BLaER1 treated with 17β-estradiol and CSF1 and Interleukin-3, amounts not matched to agents 10 nM and 100 nM (cell line): ENCODE data around the gene KLF15.

ENCODE experiments used
- H3K27ac ChIP-seq, 11 experiments: shearing (Covaris generic); formaldehyde crosslinking; 2 replicates each; pipeline ENCODE4 v1.8.1; 2022
- H3K27me3 ChIP-seq, 11 experiments: shearing (Covaris generic); formaldehyde crosslinking; 2 replicates each; pipeline ENCODE4 v1.8.1; 2022
- H3K36me3 ChIP-seq, 11 experiments: shearing (Covaris generic); formaldehyde crosslinking; 2 replicates each; pipeline ENCODE4 v1.8.1; 2022
- H3K4me1 ChIP-seq, 10 experiments: shearing (Covaris generic); formaldehyde crosslinking; 2 replicates each; pipeline ENCODE4 v1.8.1; 2022
- H3K4me2 ChIP-seq, 11 experiments: shearing (Covaris generic); formaldehyde crosslinking; 2 replicates each; pipeline ENCODE4 v1.8.1; 2022
- H3K4me3 ChIP-seq, 10 experiments: shearing (Covaris generic); formaldehyde crosslinking; 2 replicates each; pipeline ENCODE4 v1.8.1; 2022
- H3K9ac ChIP-seq, 11 experiments: shearing (Covaris generic); formaldehyde crosslinking; 2 replicates each; pipeline ENCODE4 v1.8.1; 2022
- H3K9me3 ChIP-seq, 11 experiments: shearing (Covaris generic); formaldehyde crosslinking; replicated peaks in 1 of 11; 2 replicates each; pipeline ENCODE4 v1.8.1; 2022
- H4K20me1 ChIP-seq, 11 experiments: shearing (Covaris generic); formaldehyde crosslinking; 2 replicates each; pipeline ENCODE4 v1.8.1; 2022
- Cebpa-rat ChIP-seq, 11 experiments: shearing (Covaris generic); IDR thresholded peaks; 2 replicates each; pipeline ENCODE4 v1.8.1; 2022

KLF15 gene

DNA sequence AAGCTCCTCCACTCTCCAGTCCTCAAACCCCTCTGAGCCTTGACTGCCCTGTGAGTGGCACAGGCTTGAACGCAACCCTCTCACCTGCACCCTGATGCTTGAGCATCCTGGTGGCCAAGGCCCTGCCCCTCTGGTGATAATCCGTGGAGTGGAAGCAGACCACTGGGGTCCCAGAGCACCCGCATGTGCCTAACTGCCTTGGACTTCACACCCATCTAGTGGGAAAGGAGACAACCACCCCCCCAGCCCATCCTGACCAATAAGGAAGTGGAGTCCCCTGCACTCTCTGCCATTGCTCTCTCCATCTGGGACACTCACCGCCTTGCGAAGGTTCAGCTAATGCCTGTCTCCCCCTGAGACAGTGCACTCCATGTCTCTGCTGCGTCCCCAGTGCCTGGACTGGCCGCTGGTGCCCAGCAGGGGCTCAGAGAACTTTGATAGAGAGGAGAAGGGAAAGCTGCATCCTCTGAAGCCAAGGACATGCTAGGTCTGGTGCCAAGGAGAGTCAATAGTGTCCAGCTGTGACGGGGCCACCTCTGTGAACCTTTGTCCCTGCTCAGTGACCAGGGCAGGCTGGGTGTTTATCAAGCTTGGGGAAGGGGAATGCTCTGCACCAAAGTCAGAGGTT lies 3.4 kb downstream of the KLF15 start:
- TF ChIP-seq Cebpa-rat (IDR thresholded peaks at IDR 0.05) = no peak
- Histone ChIP-seq H3K4me2 (no peak overlapping the region), H3K4me1 (peaks cover 14 to 34% (median 20%) of the 10 kb centered on the region in 10 experiments)

DNA sequence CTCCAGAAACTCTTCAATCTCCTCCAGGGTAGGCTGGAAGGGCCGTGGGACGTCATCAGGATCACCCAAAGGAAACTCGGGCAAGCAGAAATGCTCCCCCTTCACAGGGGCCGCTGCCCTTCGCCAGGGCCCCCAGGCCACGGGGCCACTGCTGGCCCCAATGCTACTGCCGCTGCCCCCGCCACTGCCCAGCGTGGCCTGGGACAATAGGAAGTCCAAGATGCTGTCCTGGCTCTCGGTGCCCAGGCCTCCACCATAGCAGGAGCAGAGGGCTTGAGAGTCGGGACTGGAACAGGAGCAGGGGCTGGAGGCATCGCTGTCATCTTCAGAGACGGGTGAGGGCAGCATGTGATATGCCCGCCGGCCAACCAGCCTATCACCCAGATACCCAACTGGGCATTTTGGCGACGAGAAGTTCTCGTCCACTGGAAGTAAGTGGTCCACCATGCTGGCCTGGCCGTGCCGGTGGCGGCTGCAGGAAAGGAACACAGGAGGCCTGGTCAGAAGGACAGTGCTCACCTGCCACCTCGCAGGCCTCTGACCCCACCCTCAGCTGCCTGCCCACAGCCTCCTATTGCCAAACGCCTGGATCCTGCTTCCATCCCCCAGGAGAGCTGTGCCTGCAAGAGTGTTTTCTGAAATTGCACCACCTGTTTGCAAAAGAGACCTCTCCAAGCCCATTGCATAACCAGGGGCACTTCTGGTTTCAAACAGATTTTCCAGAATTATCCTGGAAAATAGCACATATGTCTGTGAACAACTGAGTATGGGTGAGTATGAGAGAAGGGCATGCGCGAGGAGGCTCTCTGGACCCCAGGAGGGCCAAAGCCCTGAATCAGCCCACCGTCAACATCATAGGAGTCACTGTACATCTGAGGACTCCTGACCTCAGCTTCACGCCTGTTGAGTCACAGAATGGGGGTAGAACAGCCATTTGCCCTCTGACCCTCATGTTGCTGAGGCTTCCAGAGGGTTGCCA lies 4.4 kb downstream of the KLF15 start:
- Histone ChIP-seq H4K20me1 (peaks cover 0 to 43% (median 7%) of the 10 kb centered on the region in 11 experiments; a peak in 10 of 22 replicates), H3K9me3 (no peaks in the 10 kb centered on the region), H3K4me3 (no peak overlapping the region), H3K9ac (no peak overlapping the region), H3K27me3 (peaks cover 33 to 43% (median 42%) of the 10 kb centered on the region in 11 experiments), H3K36me3 (no peaks in the 10 kb centered on the region), H3K4me1 (peaks cover 14 to 31% (median 19%) of the 10 kb centered on the region in 10 experiments), H3K4me2 (no peak overlapping the region), H3K27ac (no peak overlapping the region)
- no peak for TF ChIP-seq Cebpa-rat (IDR thresholded peaks at IDR 0.05)

More for the DNA sequence above, 3.4 kb downstream of the KLF15 start:
- no peaks in the 10 kb centered on the region for H3K9me3 ChIP-seq
- H3K4me3 ChIP-seq = no peak overlapping the region
- H3K36me3 ChIP-seq = no peaks in the 10 kb centered on the region
- H3K9ac ChIP-seq = no peak overlapping the region
- no peak overlapping the region for H3K27ac ChIP-seq
- peaks cover 0 to 50% (median 7%) of the 10 kb centered on the region in 11 experiments; a peak in 10 of 22 replicates for H4K20me1 ChIP-seq
- peaks cover 44 to 54% (median 52%) of the 10 kb centered on the region in 11 experiments for H3K27me3 ChIP-seq

DNA sequence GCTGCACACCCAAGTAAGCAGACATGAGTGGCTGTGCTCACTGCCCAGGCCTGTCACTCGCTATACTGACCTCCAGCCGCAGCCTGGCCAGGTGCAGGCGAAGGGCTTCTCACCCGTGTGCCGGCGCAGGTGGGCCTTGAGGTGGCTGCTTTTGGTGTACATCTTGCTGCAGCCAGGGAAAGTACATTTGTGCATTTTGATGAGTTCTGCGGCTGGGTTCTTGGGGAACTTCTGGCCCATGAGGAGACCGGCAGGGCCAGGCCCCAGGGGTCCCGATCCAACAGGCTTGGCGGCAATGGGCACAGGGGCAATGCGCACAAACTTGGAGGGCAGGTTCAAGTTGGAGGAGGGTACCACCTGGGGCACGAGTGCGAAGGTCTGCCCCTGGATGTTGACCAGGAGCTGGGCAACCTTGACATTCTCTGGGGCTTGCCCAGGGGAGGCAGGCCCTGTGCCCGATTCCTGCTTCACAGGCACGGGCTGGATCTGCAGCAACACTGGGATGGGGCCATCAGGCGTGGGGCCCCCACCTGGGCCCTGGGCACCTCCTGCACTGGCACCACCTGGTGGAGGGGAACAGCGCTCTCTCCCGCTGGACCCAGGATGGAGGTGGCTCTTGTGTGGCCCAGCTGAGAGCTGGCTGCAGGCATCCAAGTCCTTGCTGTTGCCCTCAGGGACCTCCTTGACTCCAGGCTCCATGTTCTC lies 5.3 kb downstream of the KLF15 start:
- Histone ChIP-seq H3K9ac (no peak overlapping the region), H3K36me3 (no peaks in the 10 kb centered on the region), H3K4me2 (no peak overlapping the region), H4K20me1 (peaks cover 0 to 43% (median 7%) of the 10 kb centered on the region in 11 experiments; a peak in 10 of 22 replicates), H3K27ac (no peak overlapping the region), H3K9me3 (no peaks in the 10 kb centered on the region), H3K4me1 (peaks cover 12 to 26% (median 14%) of the 10 kb centered on the region in 10 experiments), H3K27me3 (peaks cover 27 to 35% (median 35%) of the 10 kb centered on the region in 11 experiments), H3K4me3 (no peak overlapping the region)
- TF ChIP-seq Cebpa-rat (IDR thresholded peaks at IDR 0.05) = no peak

DNA sequence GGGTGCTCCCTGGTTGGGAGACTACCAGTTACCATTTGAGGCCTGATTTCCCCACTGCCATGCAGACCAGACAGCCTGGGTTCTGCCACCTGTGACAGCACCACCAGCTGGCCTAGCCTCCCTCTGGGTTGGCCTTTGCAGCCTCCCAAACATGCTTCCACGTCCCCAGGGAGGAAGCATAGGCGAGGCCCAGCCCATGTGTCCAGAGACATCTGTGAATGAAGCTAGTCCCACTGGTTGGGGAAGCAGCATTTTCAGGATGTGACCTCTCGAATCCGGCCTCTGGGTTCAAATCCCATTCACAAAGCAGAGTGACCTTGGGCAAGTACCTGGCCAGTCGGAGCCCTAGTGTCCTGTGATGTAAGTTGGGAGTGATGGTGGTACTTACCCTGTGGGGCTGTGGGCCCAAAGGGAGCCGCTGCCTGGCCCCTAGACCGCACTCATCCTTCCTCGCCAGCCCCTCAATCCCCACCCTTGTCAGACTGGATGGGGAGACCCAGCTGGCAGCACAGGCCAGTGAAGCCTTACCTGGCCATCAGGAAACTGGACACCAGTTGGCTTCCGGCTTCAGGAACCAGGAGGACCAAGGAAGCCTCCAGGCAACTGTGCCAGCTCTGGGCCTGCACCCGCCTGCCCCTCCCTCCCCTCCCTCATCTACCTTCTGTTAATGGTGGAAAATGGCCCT lies 6.0 kb downstream of the KLF15 start:
- H3K9me3 ChIP-seq = no peaks in the 10 kb centered on the region
- peaks cover 20 to 28% (median 28%) of the 10 kb centered on the region in 11 experiments for H3K27me3 ChIP-seq
- peak overlapping the region in 1 of 11 experiments; percentile 7; a peak in 2 of 22 replicates for H3K4me2 ChIP-seq
- peaks cover 5 to 19% (median 7%) of the 10 kb centered on the region in 10 experiments; a peak in 19 of 20 replicates for H3K4me1 ChIP-seq
- no peak overlapping the region for H3K9ac ChIP-seq
- H3K4me3 ChIP-seq = no peak overlapping the region
- H4K20me1 ChIP-seq = peaks cover 0 to 43% (median 4%) of the 10 kb centered on the region in 11 experiments; a peak in 10 of 22 replicates
- H3K36me3 ChIP-seq = no peaks in the 10 kb centered on the region
- no peak for TF ChIP-seq Cebpa-rat (IDR thresholded peaks at IDR 0.05)
- no peak overlapping the region for H3K27ac ChIP-seq

DNA sequence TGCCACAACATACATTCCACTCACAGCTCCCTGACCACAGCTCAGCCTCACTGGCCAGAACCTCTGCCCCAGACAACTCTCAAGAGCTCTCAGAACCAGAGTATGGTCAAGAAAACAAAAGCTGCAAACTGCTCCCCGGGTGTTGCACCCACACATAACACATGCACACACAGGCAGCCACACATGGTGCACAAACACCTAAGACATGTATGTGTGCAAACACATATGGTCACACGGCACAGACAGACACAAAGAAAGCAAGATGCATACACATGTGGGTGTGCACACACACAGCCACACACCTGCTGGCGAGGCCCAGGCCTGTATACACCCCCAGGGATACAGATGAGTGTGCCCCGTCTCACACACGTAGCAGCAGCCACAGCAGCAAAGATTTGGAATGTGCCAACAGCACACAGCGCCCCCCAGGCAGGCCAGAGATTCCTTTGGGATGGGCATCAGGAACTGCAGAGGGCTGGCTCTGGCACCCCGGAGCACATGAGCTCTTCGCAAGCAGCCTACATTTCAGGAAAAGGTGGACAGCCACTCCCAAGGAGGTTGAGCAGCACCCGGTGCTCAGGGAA lies 6.6 kb downstream of the KLF15 start:
- Histone ChIP-seq H3K9me3 (no peaks in the 10 kb centered on the region), H3K36me3 (no peaks in the 10 kb centered on the region), H3K9ac (no peak overlapping the region), H3K4me1 (peaks cover 0 to 13% (median under 1%) of the 10 kb centered on the region in 10 experiments; a peak in 7 of 20 replicates), H4K20me1 (peaks cover 0 to 38% (median 0%) of the 10 kb centered on the region in 11 experiments; a peak in 9 of 22 replicates), H3K27me3 (peaks cover 13 to 22% (median 21%) of the 10 kb centered on the region in 11 experiments), H3K27ac (no peak overlapping the region), H3K4me2 (no peak overlapping the region; a peak in 1 of 22 replicates), H3K4me3 (no peak overlapping the region)
- TF ChIP-seq Cebpa-rat (IDR thresholded peaks at IDR 0.05) = no peak

DNA sequence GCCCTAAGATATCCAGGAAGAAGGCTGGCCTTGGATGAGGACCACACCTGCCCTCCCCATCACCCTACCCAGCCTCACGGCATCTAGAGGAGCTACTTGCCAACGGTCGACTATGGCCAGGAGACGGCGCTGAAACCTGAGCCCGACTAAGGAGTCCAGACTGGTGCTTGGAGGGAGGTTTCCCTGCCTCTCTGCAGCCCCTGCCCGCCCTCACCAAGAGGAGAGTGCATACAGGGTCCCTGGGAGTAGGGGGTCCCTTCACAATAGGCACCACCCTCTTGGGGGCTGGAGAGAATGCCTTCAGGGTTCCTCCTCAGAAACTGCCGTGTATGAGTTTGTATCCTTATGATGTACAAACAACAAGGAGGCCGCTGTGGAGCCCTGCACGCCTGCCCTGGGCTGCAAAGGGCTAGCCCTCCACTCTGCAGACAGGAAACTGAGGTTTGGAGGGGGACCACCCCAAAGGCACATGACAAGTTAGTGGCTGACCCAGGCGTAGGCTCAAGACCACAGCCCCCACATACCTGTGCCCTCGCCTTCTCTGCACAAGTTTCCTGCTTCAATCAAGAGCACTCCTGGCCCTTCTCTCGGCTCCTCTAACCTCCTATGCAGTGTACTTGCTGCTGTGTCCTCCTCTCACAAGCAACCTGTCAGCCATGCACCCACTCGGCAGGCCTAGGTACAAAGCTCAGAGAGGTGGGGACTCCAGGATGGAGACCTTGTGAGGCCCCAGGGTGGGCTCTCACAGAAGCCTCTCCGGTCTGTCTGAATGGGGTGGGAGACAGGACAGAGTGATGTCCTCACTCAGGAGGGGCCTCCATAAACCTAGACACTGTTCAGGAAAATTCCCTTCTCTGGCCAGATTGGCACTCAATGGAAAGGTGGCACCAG lies 7.4 kb downstream of the KLF15 start:
- peaks cover 0 to 8% (median 0%) of the 10 kb centered on the region in 10 experiments; a peak in 2 of 20 replicates for H3K4me1 ChIP-seq
- no peak overlapping the region for H3K9ac ChIP-seq
- no peak overlapping the region for H3K4me3 ChIP-seq
- no peak overlapping the region for H3K27ac ChIP-seq
- H4K20me1 ChIP-seq = peaks cover 0 to 37% (median 0%) of the 10 kb centered on the region in 11 experiments; a peak in 4 of 22 replicates
- TF ChIP-seq Cebpa-rat (IDR thresholded peaks at IDR 0.05) = no peak
- no peak overlapping the region for H3K4me2 ChIP-seq
- H3K9me3 ChIP-seq = no peaks in the 10 kb centered on the region
- H3K36me3 ChIP-seq = no peaks in the 10 kb centered on the region
- peaks cover 6 to 14% (median 14%) of the 10 kb centered on the region in 11 experiments for H3K27me3 ChIP-seq

DNA sequence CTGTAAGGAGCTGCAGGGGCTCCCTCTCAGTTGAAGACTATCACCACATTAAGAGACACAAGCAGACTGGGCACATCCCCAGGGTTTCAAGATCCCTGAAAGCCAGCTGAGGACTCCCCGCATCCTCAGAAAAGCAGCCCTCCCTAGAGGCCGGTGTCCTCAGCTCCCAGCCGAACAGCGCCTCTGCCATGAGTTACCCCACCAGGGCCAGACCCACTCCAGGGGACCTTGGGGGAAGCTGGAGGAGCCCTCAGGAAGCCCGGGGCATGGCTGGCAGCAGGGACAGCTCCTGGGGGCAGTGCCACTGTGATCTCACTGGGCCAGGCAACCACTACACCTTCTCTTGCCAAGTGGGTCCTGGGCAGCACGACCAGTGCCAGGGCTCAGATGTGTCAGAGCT lies 8.1 kb downstream of the KLF15 start:
- no peak overlapping the region for H3K4me2 ChIP-seq
- H3K4me3 ChIP-seq = no peak overlapping the region
- no peaks in the 10 kb centered on the region for H3K36me3 ChIP-seq
- peaks cover 0 to 6% (median 6%) of the 10 kb centered on the region in 11 experiments; a peak in 18 of 22 replicates for H3K27me3 ChIP-seq
- peaks cover 0 to 8% (median 0%) of the 10 kb centered on the region in 10 experiments; a peak in 2 of 20 replicates for H3K4me1 ChIP-seq
- H4K20me1 ChIP-seq = peaks cover 0 to 29% (median 0%) of the 10 kb centered on the region in 11 experiments; a peak in 3 of 22 replicates
- no peaks in the 10 kb centered on the region for H3K9me3 ChIP-seq
- TF ChIP-seq Cebpa-rat (IDR thresholded peaks at IDR 0.05) = no peak
- no peak overlapping the region for H3K9ac ChIP-seq
- H3K27ac ChIP-seq = no peak overlapping the region
